Measurements from ENCODE around the gene PRKG1.

The PRKG1 gene

DNA sequence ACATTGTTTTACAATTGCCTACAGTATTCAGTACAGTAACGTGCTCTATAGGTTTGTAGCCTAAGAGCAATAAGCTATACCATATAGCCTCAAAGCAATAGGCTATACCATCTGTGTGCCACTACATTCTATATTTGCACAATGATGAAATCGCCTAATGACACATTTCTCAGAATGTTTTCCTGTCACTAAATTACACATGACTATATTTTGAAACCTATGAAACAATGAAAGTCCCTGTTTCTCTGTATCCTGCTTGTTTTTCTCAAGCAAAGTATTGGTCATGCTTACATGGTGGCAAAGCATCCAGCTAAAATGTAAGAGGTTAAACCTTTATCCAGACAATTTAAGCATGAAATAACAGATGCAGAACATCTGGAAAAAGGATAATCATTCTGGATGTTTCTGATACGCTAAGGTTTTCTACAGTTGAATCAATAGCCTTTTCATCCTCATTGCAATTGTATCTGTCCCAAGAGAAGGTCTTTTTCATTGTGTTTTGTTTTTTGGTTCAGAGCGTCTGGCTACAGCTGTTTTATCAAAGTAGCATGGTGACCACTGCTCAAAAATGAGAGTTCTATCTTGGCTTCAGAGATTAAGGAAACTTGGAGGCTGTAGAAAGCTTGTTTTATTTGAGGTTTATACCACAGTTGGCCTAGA, 543.4 kb downstream of the PRKG1 start:
- DNase-seq, result no peak

DNA sequence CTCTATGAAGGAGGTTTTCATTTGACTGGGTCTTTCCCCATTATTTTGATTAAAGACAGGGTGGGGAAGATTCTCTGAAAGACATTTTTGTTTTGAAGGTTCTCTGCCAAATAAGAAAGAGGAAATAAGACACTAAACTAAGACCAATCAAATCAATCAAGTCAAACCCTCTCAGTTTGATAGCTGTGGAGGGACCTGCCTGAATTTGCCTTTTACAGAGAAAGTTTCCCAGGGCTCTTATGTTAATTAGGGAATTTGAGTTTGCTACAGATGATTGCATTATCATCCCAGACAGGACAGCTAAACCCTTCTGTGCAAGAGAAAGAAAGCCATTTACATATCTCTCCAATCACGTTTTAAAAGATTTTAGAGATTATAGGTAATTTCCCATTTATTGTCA, 545.1 kb downstream of the PRKG1 start:
- DNase-seq, result no peak

GRCh38 chr10:51620131-51620530, 545.8 kb downstream of the PRKG1 start:
- DNase-seq, result no peak

GRCh38 chr10:51624013-51624412, 549.7 kb downstream of the PRKG1 start:
- no peak for DNase-seq

DNA sequence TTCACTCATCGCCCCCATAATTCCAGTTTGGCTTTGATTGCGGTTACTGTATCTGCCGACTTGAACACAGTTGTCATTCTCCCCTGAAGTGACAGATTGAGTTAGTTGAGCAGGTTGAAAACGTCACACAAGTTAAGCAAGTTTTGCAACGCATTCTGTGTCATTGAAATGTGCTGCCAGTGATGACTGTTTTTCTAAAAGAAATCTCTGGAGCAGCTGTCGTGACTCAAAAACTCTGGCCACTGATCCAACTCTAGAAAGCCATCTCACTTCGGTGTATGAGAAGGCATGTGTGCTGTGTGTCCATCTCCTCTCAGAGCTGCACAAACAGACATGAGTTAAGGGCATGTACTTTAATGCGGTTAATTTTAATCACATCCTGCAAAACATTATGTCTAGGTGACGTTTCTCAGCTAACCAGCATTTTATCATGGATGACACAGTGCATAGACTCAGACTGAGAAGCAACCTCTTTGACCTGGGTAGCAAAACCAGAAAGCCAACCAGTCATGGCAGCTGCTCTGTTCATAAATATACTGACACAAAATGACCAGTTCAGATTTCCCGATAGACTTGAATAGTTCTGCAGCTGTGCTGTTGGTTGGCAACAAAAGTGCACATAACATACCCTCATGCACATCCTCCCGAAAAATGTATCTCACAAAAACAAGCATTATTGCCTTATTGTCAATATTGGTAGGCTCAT, 555.8 kb downstream of the PRKG1 start:
- DNase-seq, result no peak

DNA sequence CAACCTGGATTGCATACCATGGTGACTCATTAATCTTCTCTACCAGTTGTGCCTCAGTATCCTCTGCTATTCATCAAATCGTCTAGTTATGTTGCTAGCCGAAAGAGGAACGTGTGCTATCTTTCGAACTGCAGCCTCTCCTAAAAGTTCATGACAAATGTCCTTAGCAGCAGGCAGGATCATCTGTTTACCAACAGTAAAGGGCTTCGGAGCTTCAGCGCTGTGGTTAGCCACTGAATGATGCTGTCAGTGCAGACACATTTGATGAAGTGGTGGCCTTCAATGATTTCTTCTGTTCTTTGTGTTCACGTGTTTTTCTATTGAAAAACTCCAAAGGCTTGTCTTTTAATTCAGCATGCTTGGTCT, 556.3 kb downstream of the PRKG1 start:
- DNase-seq, result no peak

DNA sequence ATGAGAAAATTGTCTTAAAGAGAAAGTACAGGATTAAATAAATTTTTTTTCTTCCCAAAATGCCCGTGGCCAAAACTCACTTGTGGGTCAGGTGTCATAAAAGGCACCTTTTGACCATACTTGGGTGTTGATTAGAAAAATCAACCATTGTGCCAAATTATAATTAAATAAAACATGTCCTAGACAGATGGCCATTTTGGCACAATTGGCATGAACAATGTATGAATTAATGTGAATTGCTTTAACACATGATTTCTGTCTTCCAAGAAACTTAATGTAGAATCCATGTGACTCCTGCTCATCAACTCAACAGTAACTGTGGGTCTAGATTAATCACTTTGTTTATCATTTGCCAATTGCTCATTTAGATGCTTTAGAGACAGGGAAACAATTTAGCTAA, 561.1 kb downstream of the PRKG1 start:
- no peak for DNase-seq

DNA sequence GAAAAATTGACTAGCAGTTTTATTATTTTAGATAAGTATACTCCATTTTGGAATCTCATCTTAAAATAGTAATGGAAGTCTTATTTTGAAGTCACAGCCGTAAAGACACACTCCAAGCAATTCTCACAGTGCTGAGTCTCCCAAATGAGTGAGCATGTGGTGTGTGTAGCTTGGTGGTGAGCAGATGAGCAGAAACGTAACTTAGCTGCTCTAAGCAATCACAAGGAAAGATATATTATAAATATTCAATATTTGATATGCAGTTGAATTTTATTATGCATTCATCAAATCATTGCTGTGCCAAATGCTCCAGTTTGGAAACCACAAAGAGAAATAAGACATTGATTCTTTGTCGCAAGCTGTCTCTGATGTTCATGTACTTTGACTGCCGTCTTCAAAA, 563.9 kb downstream of the PRKG1 start:
- no peak for DNase-seq

DNA sequence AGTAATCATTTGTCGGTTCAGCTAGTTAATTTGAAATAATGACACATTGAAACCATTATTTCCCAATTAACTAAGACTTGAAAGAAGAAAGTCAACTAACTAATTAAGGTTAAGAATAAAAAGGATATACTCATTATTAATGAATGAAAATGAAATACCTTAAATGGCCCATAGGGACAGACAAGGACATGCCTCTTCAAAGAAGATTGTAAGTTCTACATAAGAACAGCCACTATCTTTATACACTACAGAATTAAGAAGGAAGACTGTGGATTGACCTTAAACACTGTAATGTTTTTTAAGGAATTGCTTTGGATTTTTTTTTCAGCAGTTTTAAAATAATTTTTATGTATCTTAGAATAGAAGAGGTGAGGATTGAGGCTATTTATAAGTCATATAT, 564.5 kb downstream of the PRKG1 start:
- DNase-seq, result no peak

DNA sequence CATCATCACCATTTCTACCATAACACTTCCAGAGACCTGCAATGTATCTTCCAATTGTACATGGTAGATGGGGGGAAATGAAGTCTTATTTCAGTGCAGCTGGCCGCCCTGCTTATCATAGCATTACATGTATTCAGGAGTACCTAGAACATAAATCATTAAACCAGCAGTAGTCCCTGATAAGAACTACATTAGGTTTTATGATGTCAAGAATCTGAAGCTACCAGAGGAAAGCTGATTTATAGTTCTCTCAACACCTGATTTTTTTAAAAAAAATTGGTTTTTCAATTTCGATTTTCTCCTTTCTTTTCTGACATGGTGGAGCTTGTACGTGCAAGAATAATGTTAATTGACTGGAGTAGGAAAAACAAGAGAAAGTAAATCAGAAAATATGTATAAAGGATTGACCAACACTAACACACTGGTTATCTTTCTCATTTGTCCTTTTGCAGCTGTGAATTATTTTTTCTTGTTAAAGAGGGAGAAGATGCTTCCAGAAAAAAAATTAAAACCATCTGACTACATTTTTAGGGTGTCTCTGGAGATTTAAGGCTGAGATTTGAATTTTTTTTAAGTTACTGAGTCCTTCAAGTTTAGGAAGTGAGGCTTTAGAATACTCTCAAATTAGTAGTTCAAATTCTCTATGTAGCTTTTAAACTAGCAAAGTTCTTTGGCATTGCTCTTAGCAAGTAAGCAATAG, 566.0 kb downstream of the PRKG1 start:
- DNase-seq, result no peak

DNA sequence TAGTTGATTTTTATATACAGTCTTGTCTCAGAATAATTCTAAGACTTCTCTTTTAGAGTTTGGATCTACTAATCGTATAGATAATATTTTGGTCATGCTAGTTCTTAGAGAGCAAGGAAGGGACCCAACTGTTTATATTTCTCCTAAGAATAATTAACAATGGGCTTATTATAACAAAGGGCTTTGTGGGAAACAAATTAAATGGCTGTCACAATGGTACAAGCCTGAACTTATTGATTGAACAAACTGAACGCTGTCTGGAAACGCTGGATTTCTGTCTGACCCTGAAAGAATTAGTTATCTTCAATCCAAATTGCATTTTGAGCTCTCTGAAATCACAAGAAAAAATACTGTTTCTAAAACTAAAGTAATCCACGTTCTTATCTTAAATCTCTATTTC, 568.3 kb downstream of the PRKG1 start:
- no peak for DNase-seq

DNA sequence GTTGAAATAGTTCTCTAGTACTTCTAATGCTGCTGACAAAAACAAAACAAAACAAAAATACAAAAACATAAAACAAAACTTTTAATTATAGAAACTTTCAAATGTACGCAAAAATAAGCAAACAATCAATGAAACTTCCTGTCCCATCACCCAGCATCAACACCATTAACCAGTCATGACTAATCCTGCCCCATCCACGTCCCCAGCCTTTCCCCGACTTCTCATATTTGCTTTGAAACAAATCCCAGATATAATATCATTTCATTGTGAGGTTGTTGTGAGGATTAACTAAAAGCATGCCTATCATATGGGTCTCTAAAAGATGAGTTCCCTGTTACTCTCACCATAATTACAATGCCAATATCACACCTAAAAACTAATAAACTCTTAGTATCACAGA, 569.4 kb downstream of the PRKG1 start:
- no peak for DNase-seq

DNA sequence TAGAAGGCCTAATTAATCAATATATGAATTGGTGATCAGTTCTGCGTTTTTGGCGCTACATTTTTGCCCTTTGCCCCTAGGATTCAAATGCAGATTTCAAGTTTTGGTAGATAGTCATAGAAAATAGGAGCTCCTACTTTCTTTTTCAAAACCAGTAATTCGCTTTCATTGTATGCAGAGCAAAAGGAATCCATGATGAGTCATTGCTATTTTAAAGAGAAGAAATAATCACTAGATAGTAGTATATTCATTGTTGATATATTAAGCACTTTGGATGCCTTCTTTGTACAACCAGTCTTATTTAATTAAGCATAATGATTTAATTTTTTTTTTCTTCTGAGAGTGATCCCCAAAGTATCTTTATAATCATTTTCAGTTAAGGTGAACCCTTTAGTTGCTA, 574.8 kb downstream of the PRKG1 start:
- no peak for DNase-seq

- DNase-seq, result no peak
Observed at GRCh38 chr10:51651063-51651462, 576.8 kb downstream of the PRKG1 start.

DNA sequence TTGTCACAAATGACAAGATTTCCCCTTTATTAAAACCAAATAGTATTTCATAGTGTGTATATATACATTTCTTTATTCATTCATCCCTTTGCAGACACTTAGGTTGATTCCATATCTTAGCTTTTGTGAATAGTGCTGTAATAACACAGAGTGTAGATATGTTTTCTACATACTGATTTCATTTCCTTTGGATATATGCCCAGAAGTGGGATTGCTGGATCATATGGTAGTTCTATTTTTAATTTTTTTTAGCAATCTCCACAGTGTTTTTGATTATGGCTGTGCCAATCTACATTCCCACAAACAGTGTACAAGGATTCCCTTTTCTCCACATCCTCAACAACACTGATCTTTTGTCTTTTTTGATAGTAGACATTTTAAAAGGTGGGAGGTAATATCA, 578.7 kb downstream of the PRKG1 start:
- no peak for DNase-seq

- no peak for DNase-seq
Observed at GRCh38 chr10:51654918-51655317, 580.6 kb downstream of the PRKG1 start.

DNA sequence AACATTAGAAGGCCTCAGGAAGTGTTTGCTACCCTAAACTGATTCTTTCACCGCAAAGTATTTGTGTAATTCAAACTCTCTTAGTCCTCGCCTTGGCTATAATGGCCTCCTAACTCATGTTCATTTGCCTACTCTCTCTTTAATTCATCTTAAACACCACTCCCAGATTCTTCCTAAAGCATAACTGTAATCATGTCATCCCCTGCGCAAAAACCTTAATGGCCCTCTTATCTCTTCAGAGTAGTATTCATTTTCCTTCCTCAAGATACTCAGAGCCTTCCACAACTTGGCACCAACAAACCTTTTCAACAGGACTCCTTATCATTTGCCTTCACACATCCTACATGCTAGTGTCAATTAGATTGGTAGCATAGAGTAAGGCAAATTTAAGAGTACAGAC, 582.2 kb downstream of the PRKG1 start:
- no peak for DNase-seq

DNA sequence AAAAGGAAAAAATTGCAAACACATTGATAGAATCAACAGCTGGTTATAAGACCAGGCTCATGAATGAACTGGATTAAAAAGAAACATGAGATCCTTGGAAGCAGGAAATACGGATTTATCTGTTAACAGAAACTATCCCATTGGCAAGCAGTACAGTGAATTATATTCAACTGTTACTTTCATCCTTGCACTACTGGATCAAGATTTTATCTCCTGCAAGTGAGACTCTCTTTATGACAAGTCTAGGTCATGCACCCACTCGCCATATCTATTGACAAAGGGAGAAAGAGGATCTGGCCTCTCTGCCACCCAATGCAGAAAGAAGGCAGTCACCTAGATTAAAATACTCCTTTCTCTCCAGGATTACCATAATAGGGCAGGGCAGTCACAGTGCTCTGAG, 583.7 kb downstream of the PRKG1 start:
- DNase-seq, result no peak

DNA sequence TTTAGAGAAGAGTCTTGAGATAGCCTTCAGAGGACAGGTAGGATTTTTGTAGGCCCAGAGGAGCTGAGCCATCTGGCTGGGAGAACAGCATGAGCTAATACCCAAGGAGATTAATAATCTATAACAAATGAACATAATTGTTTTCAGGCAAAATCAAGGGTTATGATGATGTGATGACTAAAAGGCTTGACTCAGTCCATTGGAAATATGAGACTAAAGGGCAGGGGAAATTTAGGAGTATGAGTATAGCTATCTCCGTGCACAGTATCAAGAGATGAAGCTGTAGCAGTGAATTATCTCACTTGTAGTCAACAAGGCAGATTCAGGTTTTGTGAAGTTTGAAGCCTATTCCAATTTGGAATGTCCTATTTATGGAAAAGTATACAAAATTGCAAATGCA, 585.1 kb downstream of the PRKG1 start:
- no peak for DNase-seq

- no peak for DNase-seq
Observed at GRCh38 chr10:51663086-51663485, 588.8 kb downstream of the PRKG1 start.

DNA sequence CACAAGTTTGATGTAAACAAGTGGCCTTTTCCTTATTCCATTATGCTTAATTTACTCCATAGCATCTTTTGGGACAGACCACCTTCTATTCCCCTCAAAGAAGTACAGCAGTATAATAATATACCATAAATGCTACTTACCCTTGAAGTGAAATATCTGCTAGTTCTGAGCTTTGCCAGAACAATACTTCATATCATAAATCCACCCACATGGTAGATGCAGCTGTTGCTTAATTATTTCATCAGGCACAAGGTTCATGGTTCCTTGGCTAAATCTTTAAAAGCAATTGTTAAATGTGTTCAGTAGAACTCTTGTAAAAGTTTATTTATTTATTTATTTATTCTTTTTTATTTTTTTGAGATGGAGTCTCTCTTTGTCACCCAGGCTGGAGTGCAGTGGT, 592.2 kb downstream of the PRKG1 start:
- DNase-seq, result no peak

- no peak for DNase-seq
Observed at GRCh38 chr10:51667678-51668335, 593.5 kb downstream of the PRKG1 start.

- no peak for DNase-seq
Observed at GRCh38 chr10:51668336-51668689, 594.0 kb downstream of the PRKG1 start.

GRCh38 chr10:51669041-51669440, 594.8 kb downstream of the PRKG1 start:
- no peak for DNase-seq

All from SHP77 treated with DMSO at 0.1 percent for 48 hours (cell line).